ENCODE measurements around the gene SIGLEC6. TPM values are rescaled to one million over a fixed set of nuclear protein-coding genes. Genes with fewer than 3 reads are reported as not detected.

The SIGLEC6 gene
- total RNA-seq, 1 experiment from 2014 or later: not detected

DNA sequence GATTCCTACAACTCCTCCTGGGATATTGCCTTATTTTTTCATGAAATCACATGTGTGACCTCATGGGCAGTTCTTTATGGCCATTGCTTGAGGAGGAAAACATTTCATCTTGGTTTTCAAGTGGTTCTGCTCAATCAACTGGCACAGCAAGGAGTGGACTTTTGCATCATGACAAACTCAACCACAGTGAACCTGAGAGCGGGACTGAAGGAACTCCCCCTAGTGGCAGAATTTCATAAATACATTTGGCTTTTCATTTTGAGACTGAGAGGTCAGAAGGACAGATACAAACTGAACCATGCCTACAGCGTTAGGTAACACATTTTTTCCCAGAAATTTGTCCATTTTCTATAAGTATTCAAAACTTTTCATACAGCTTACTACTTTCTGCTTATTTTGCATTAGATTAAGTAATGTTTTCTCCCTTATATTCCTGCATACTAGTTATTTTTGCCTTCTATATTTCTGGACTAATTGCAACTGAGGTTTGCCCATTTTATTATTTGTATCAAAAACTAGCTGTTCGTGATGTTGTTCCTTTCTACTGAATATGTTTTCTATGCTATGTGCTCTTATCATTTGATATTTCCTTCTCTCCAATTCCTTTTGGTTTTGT lies 16.5 kb downstream of the SIGLEC6 start:
- ATAC-seq (peak; percentile 85), DNase-seq (ENCODE audit: low read depth, low spot score) (peak; percentile 47)
- TF ChIP-seq, protein P1, sequence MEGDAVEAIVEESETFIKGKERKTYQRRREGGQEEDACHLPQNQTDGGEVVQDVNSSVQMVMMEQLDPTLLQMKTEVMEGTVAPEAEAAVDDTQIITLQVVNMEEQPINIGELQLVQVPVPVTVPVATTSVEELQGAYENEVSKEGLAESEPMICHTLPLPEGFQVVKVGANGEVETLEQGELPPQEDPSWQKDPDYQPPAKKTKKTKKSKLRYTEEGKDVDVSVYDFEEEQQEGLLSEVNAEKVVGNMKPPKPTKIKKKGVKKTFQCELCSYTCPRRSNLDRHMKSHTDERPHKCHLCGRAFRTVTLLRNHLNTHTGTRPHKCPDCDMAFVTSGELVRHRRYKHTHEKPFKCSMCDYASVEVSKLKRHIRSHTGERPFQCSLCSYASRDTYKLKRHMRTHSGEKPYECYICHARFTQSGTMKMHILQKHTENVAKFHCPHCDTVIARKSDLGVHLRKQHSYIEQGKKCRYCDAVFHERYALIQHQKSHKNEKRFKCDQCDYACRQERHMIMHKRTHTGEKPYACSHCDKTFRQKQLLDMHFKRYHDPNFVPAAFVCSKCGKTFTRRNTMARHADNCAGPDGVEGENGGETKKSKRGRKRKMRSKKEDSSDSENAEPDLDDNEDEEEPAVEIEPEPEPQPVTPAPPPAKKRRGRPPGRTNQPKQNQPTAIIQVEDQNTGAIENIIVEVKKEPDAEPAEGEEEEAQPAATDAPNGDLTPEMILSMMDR (IDR thresholded peaks at IDR 0.05 in 2 of 3, conservative IDR thresholded peaks at IDR 0.05 in 1 of 3; ENCODE audit: borderline replicate concordance in 1 of 3, insufficient read depth in 1 of 3, low read depth in 2 of 3, low read length in 2 of 3): peak; percentile 43 to 85 (median 73); a peak in 5 of 6 replicates
- no peak for TF ChIP-seq ZNF274 (IDR thresholded peaks at IDR 0.05; ENCODE audit: low read depth, low read length)
- no peak for TF ChIP-seq POLR2AphosphoS5 (IDR thresholded peaks at IDR 0.05; ENCODE audit: low read depth, low read length)
- no peak for TF ChIP-seq SIN3A (IDR thresholded peaks at IDR 0.05; ENCODE audit: low read depth)
- TF ChIP-seq EZH2phosphoT487 (IDR thresholded peaks at IDR 0.05; ENCODE audit: borderline replicate concordance): no peak
- peak; percentile 38; the same call in 1 of the 2 replicates for TF ChIP-seq RAD21 (IDR thresholded peaks at IDR 0.05; ENCODE audit: low read depth)
- TF ChIP-seq, protein P2, sequence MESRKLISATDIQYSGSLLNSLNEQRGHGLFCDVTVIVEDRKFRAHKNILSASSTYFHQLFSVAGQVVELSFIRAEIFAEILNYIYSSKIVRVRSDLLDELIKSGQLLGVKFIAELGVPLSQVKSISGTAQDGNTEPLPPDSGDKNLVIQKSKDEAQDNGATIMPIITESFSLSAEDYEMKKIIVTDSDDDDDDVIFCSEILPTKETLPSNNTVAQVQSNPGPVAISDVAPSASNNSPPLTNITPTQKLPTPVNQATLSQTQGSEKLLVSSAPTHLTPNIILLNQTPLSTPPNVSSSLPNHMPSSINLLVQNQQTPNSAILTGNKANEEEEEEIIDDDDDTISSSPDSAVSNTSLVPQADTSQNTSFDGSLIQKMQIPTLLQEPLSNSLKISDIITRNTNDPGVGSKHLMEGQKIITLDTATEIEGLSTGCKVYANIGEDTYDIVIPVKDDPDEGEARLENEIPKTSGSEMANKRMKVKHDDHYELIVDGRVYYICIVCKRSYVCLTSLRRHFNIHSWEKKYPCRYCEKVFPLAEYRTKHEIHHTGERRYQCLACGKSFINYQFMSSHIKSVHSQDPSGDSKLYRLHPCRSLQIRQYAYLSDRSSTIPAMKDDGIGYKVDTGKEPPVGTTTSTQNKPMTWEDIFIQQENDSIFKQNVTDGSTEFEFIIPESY (IDR thresholded peaks at IDR 0.05; ENCODE audit: extremely low read depth, insufficient replicate concordance, low read length): no peak
- no peaks in the 10 kb centered on the region for H3K36me3 ChIP-seq (ENCODE audit: control insufficient read depth in 1 of 2, insufficient read depth in 2 of 2, low read length in 2 of 2)
- no peak overlapping the region for H2AFZ ChIP-seq (ENCODE audit: low read depth, low read length, poor library complexity, severe bottlenecking)
- H3K27me3 ChIP-seq (ENCODE audit: insufficient read depth, low read length): peaks cover 9% of the 10 kb centered on the region
- H3K9me2 ChIP-seq (ENCODE audit: insufficient read depth): no peaks in the 10 kb centered on the region
- POLR2A ChIA-PET: no interaction called here
- CTCF ChIA-PET: interaction anchor here (0.8 to 2.2 kb wide), 5 partner anchors 13 to 142 kb away, joined by 3 to 8 read pairs (median 4); no protein-coding TSS in a partner anchor
- H4K20me1 ChIP-seq (ENCODE audit: insufficient read depth): no peaks in the 10 kb centered on the region
- H3K9ac ChIP-seq (ENCODE audit: low read length): no peak overlapping the region
- H3K9me3 ChIP-seq (ENCODE audit: control insufficient read depth in 1 of 2, insufficient read depth in 1 of 2, low read depth in 1 of 2, low read length in 2 of 2): no peaks in the 10 kb centered on the region
- intact Hi-C loops (cut with micrococcal nuclease): no loop called here
- BruUV-seq (replicated peaks): no TSS peak
- H3K4me1 ChIP-seq (ENCODE audit: control insufficient read depth in 1 of 2, insufficient read depth in 2 of 2, low read length in 2 of 2): no peaks in the 10 kb centered on the region
- H3K79me2 ChIP-seq (ENCODE audit: insufficient read depth, low read length): no peaks in the 10 kb centered on the region
- no peak overlapping the region for H3K27ac ChIP-seq (ENCODE audit: low read depth, low read length)
- RAD21 ChIA-PET (ENCODE audit: low non-redundant PET in 1 of 2, low total read pairs in 2 of 2, uncharacterized antibody in 2 of 2, unreplicated experiment in 2 of 2): no interaction called here
- H3K4me2 ChIP-seq (ENCODE audit: low read length): no peak overlapping the region
- H3K4me3 ChIP-seq (replicated peaks in 1 of 2; ENCODE audit: low read depth in 1 of 2, low read length in 2 of 2): no peak overlapping the region

All from HCT116 (cell line).